Endothelial cell (in vitro differentiated cells): ENCODE data around the gene CD14. TPM values are rescaled to one million over a fixed set of nuclear protein-coding genes. Genes with fewer than 3 reads are reported as not detected.
"Not testable (repeated sequence)": the region's sequence is repeated elsewhere in the genome, so short reads cannot be mapped to it uniquely, and the experiment has no call there.

Experiments used
- DNase-seq: peaks from one replicate; pipeline ENCODE4 v3.0.0; 2021; ENCODE audit warnings: low spot score
- H3K27ac Mint-ChIP-seq: one replicate; pipeline ENCODE4 v1.8.0; 2021; ENCODE audit warnings: mixed read lengths, inconsistent platforms; ENCODE audit not compliant: unreplicated experiment
- H3K27me3 Mint-ChIP-seq: one replicate; pipeline ENCODE4 v1.8.0; 2021; ENCODE audit warnings: mild to moderate bottlenecking, moderate library complexity, mixed read lengths, inconsistent platforms; ENCODE audit not compliant: unreplicated experiment
- H3K36me3 Mint-ChIP-seq: one replicate; pipeline ENCODE4 v1.8.0; 2021; ENCODE audit warnings: mild to moderate bottlenecking, low read depth, mixed read lengths, inconsistent platforms; ENCODE audit not compliant: unreplicated experiment
- H3K4me1 Mint-ChIP-seq: one replicate; pipeline ENCODE4 v1.8.0; 2021; ENCODE audit warnings: mild to moderate bottlenecking, mixed read lengths, inconsistent platforms; ENCODE audit not compliant: unreplicated experiment
- H3K4me3 Mint-ChIP-seq: one replicate; pipeline ENCODE4 v1.8.0; 2021; ENCODE audit warnings: mild to moderate bottlenecking, mixed read lengths, inconsistent platforms; ENCODE audit not compliant: unreplicated experiment
- H3K9me3 Mint-ChIP-seq: one replicate; pipeline ENCODE4 v1.8.0; 2021; ENCODE audit warnings: mixed read lengths, inconsistent platforms; ENCODE audit not compliant: unreplicated experiment
- CTCF ChIP-seq: fragments of 200-600 bp; sonication (generic); IDR thresholded peaks from one replicate; pipeline ENCODE4 v1.5.0; 2021; ENCODE audit warnings: antibody characterized with exemption; ENCODE audit not compliant: unreplicated experiment
- total RNA-seq: library from RNA; stranded (reverse); fragmentation: NEBNext Ultra II Directional; extraction: Animal tissue kit (Norgen Biotek cat#: 25700); gene quantifications from one replicate; pipeline ENCODE4 v1.2.1, GENCODE V29; 2021; ENCODE audit not compliant: unreplicated experiment

The CD14 gene
- total RNA-seq, 1 donor from 2014 or later, result not detected

GRCh38 chr5:140673187-140673976 lies 40.4 kb upstream of the CD14 start, which contains the start of gene DND1:
Gene DND1, minus strand, starts transcription at chr5:140673576. Its CDS starts 34 bp downstream, at chr5:140673542.
- Mint-ChIP-seq H3K36me3 (peaks cover 45% of the 10 kb centered on the region), H3K4me1 (peaks cover 5% of the 10 kb centered on the region), H3K9me3 (no peaks in the 10 kb centered on the region), H3K27ac (no peak within 1 kb of the TSS), H3K4me3 (no peak within 1 kb of the TSS), H3K27me3 (peaks cover 16% of the 10 kb centered on the region)
- no peak for TF ChIP-seq CTCF
- no peak for DNase-seq

GRCh38 chr5:140672455-140673186 lies 39.6 kb upstream of the CD14 start:
- H3K27ac Mint-ChIP-seq, result no peak overlapping the region
- H3K4me3 Mint-ChIP-seq, result no peak overlapping the region
- H3K9me3 Mint-ChIP-seq, result no peaks in the 10 kb centered on the region
- no peak for TF ChIP-seq CTCF
- peaks cover 16% of the 10 kb centered on the region for H3K27me3 Mint-ChIP-seq
- peaks cover 7% of the 10 kb centered on the region for H3K4me1 Mint-ChIP-seq
- H3K36me3 Mint-ChIP-seq, result peaks cover 47% of the 10 kb centered on the region
- peak; percentile 40 for DNase-seq

GRCh38 chr5:140671472-140672125 lies 38.6 kb upstream of the CD14 start:
- H3K9me3 Mint-ChIP-seq, result no peaks in the 10 kb centered on the region
- peaks cover 12% of the 10 kb centered on the region for H3K4me1 Mint-ChIP-seq
- peaks cover 48% of the 10 kb centered on the region for H3K36me3 Mint-ChIP-seq
- no peak for DNase-seq
- H3K27me3 Mint-ChIP-seq, result peaks cover 18% of the 10 kb centered on the region
- no peak for TF ChIP-seq CTCF
- H3K4me3 Mint-ChIP-seq, result peak overlapping the region; percentile 38
- no peak overlapping the region for H3K27ac Mint-ChIP-seq

GRCh38 chr5:140671035-140671434 lies 38.1 kb upstream of the CD14 start:
- H3K9me3 Mint-ChIP-seq, H3K27ac Mint-ChIP-seq, DNase-seq, H3K4me3 Mint-ChIP-seq: not testable (repeated sequence)
- Mint-ChIP-seq H3K36me3 (peaks cover 46% of the 10 kb centered on the region), H3K27me3 (peaks cover 13% of the 10 kb centered on the region), H3K4me1 (peaks cover 16% of the 10 kb centered on the region)

GRCh38 chr5:140664359-140665119 lies 31.6 kb upstream of the CD14 start, which contains the start of gene WDR55:
Gene WDR55, plus strand, starts transcription at chr5:140664904. Its CDS starts 9 bp downstream, at chr5:140664913.
- peaks cover 50% of the 10 kb centered on the region for H3K36me3 Mint-ChIP-seq
- DNase-seq, result peak; percentile 89
- no peak for TF ChIP-seq CTCF
- H3K4me1 Mint-ChIP-seq, result peaks cover 14% of the 10 kb centered on the region
- H3K27ac Mint-ChIP-seq, result peak within 1 kb of the TSS; percentile 95
- peaks cover 9% of the 10 kb centered on the region for H3K27me3 Mint-ChIP-seq
- peak within 1 kb of the TSS; percentile 97 for H3K4me3 Mint-ChIP-seq
- H3K9me3 Mint-ChIP-seq, result no peaks in the 10 kb centered on the region
